Left ventricle myocardium inferior (tissue), 1 donor: ENCODE results near the gene INPP4A. TPM values are rescaled to one million over a fixed set of nuclear protein-coding genes. Genes with fewer than 3 reads are reported as not detected.

ENCODE experiments used
- DNase-seq: peaks from one replicate; pipeline ENCODE4 v3.0.0-alpha.2; 2020
- H3K27ac ChIP-seq: fragments of 200-600 bp; replicated peaks from 2 replicates; pipeline ENCODE4 v1.8.0; 2021
- H3K27me3 ChIP-seq: fragments of 200-600 bp; 2 replicates; pipeline ENCODE4 v1.8.0; 2021; ENCODE audit warnings: low read depth
- H3K36me3 ChIP-seq: fragments of 200-600 bp; 2 replicates; pipeline ENCODE4 v1.8.0; 2021
- H3K4me1 ChIP-seq: fragments of 200-600 bp; 2 replicates; pipeline ENCODE4 v1.8.0; 2021
- H3K4me3 ChIP-seq: fragments of 200-600 bp; 2 replicates; pipeline ENCODE4 v1.8.0; 2021; ENCODE audit warnings: mild to moderate bottlenecking, moderate library complexity
- H3K9me3 ChIP-seq: fragments of 200-600 bp; replicated peaks from 2 replicates; pipeline ENCODE4 v1.8.0; 2021
- CTCF ChIP-seq: fragments of 200-600 bp; IDR thresholded peaks from 2 replicates; pipeline ENCODE4 v1.8.0; 2021; ENCODE audit warnings: antibody characterized with exemption, mild to moderate bottlenecking, borderline replicate concordance
- intact Hi-C: fragments of 100-400 bp; cut with micrococcal nuclease; formaldehyde crosslinking; loops from one replicate; pipeline ENCODE4 v1.11.0; 2022
- total RNA-seq: library from RNA; stranded (reverse); fragmentation: NEBNext Ultra II Directional; extraction: Animal tissue kit (Norgen Biotek cat#: 25700); gene quantifications from one replicate; pipeline ENCODE4 v1.2.1, GENCODE V29; 2021
- donor health status: DM: no; HTN: yes; CAD: no; lungs with severe emphysema.

The INPP4A gene
- total RNA-seq, 1 donor from 2014 or later: 20.8 TPM

GRCh38 chr2:98538280-98539041, 93.8 kb downstream of the INPP4A start:
- no peaks in the 10 kb centered on the region for H3K4me1 ChIP-seq
- no peak for TF ChIP-seq CTCF
- no peak overlapping the region for H3K27ac ChIP-seq
- H3K4me3 ChIP-seq: no peak overlapping the region
- peaks cover 66% of the 10 kb centered on the region for H3K36me3 ChIP-seq
- no peaks in the 10 kb centered on the region for H3K9me3 ChIP-seq
- no peaks in the 10 kb centered on the region for H3K27me3 ChIP-seq
- no peak for DNase-seq
- intact Hi-C loops: no loop called here

- Histone ChIP-seq H3K9me3 (no peaks in the 10 kb centered on the region), H3K27ac (no peak overlapping the region), H3K27me3 (no peaks in the 10 kb centered on the region), H3K4me1 (no peaks in the 10 kb centered on the region), H3K4me3 (no peak overlapping the region), H3K36me3 (peaks cover 74% of the 10 kb centered on the region)
- intact Hi-C loops: no loop called here
- no peak for TF ChIP-seq CTCF
- no peak for DNase-seq
Measured at GRCh38 chr2:98539056-98539735, 94.5 kb downstream of the INPP4A start.

GRCh38 chr2:98540536-98540935, 95.9 kb downstream of the INPP4A start:
- peaks cover 84% of the 10 kb centered on the region for H3K36me3 ChIP-seq

DNA sequence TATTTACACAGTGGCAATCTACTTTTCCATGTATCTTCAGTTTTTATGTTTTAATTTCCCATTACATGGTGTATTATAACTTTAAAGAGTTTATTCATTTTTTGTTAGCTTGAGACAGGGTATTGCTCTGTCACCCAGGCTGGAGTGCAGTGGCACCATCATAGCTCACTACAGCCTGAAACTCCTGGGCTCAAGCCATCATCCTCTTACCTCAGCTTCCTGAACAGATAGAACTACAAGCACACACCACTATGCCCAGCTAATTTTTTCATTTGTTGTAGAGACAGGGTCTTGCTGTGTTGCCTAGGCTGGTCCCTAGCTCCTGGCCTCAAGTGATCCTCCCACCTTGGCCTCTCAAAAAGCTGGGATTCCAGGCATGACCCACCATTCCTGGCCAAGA, 96.8 kb downstream of the INPP4A start:
- TF ChIP-seq CTCF: no peak
- DNase-seq: no peak
- intact Hi-C loops: no loop called here
- Histone ChIP-seq H3K9me3 (no peaks in the 10 kb centered on the region), H3K27me3 (no peaks in the 10 kb centered on the region), H3K4me3 (no peak overlapping the region), H3K27ac (no peak overlapping the region), H3K36me3 (peaks cover 85% of the 10 kb centered on the region), H3K4me1 (no peaks in the 10 kb centered on the region)

More at GRCh38 chr2:98540536-98540935, 95.9 kb downstream of the INPP4A start:
- no peaks in the 10 kb centered on the region for H3K27me3 ChIP-seq
- intact Hi-C loops: no loop called here
- H3K9me3 ChIP-seq: no peaks in the 10 kb centered on the region
- no peak overlapping the region for H3K4me3 ChIP-seq
- no peak overlapping the region for H3K27ac ChIP-seq
- no peak for TF ChIP-seq CTCF
- H3K4me1 ChIP-seq: no peaks in the 10 kb centered on the region
- no peak for DNase-seq

- no peak for TF ChIP-seq CTCF
- no peaks in the 10 kb centered on the region for H3K27me3 ChIP-seq
- intact Hi-C loops: no loop called here
- peaks cover 87% of the 10 kb centered on the region for H3K36me3 ChIP-seq
- H3K4me3 ChIP-seq: no peak overlapping the region
- H3K9me3 ChIP-seq: no peaks in the 10 kb centered on the region
- H3K4me1 ChIP-seq: no peaks in the 10 kb centered on the region
- no peak overlapping the region for H3K27ac ChIP-seq
- DNase-seq: no peak
Measured at GRCh38 chr2:98541906-98542305, 97.2 kb downstream of the INPP4A start.
